Measurements from ENCODE around the gene CDC14A. TPM values are rescaled to one million over a fixed set of nuclear protein-coding genes. Genes with fewer than 3 reads are reported as not detected.

The CDC14A gene
- total RNA-seq, 1 experiment from 2014 or later, result 11.1 TPM

DNA sequence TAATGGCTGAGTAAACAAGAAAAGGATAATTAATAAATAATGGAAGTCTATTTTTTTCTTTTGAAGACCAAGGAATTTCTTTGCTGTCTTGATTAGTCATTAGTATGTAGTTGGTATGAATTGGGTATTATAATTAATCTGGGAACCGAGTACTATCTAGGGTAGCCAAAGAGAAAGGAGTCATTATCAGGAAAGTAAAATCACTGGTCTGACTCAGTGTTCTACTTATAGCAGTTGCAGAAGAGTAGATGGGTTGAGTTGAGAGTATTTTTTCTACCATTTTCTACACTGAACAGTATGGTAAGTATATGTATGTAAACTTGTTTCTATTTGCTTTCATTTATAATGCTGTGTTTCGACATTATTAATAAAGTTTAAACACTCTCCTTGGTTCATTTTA, 26.6 kb downstream of the CDC14A start:
- H3K27me3 Mint-ChIP-seq (ENCODE audit: low read depth), result no peaks in the 10 kb centered on the region
- peaks cover 10% of the 10 kb centered on the region for H3K36me3 Mint-ChIP-seq
- CTCF ChIA-PET, result no interaction called here
- ATAC-seq, result no peak
- DNase-seq (ENCODE audit: low spot score), result no peak
- TF ChIP-seq JAZF1 (CRISPR knock-in tag; IDR thresholded peaks at IDR 0.05) (no peak), GTF2I (CRISPR knock-in tag; conservative IDR thresholded peaks at IDR 0.05) (no peak), ZNF396 (CRISPR knock-in tag; IDR thresholded peaks at IDR 0.05; ENCODE audit: borderline replicate concordance) (no peak), OVOL2 (CRISPR knock-in tag; IDR thresholded peaks at IDR 0.05; ENCODE audit: borderline replicate concordance) (no peak)
- TF ChIP-seq, protein P1, sequence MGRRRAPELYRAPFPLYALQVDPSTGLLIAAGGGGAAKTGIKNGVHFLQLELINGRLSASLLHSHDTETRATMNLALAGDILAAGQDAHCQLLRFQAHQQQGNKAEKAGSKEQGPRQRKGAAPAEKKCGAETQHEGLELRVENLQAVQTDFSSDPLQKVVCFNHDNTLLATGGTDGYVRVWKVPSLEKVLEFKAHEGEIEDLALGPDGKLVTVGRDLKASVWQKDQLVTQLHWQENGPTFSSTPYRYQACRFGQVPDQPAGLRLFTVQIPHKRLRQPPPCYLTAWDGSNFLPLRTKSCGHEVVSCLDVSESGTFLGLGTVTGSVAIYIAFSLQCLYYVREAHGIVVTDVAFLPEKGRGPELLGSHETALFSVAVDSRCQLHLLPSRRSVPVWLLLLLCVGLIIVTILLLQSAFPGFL (CRISPR knock-in tag; IDR thresholded peaks at IDR 0.05; ENCODE audit: borderline replicate concordance), result no peak
- TF ChIP-seq, protein P2, sequence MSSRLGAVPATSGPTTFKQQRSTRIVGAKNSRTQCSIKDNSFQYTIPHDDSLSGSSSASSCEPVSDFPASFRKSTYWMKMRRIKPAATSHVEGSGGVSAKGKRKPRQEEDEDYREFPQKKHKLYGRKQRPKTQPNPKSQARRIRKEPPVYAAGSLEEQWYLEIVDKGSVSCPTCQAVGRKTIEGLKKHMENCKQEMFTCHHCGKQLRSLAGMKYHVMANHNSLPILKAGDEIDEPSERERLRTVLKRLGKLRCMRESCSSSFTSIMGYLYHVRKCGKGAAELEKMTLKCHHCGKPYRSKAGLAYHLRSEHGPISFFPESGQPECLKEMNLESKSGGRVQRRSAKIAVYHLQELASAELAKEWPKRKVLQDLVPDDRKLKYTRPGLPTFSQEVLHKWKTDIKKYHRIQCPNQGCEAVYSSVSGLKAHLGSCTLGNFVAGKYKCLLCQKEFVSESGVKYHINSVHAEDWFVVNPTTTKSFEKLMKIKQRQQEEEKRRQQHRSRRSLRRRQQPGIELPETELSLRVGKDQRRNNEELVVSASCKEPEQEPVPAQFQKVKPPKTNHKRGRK (CRISPR knock-in tag; IDR thresholded peaks at IDR 0.05; ENCODE audit: borderline replicate concordance), result no peak
- H3K4me3 Mint-ChIP-seq, result no peak overlapping the region
- H3K27ac Mint-ChIP-seq, result no peak overlapping the region
- peaks cover 8% of the 10 kb centered on the region for H3K4me1 Mint-ChIP-seq
- H3K9me3 Mint-ChIP-seq, result peaks cover 8% of the 10 kb centered on the region
- POLR2A ChIA-PET, result no interaction called here

DNA sequence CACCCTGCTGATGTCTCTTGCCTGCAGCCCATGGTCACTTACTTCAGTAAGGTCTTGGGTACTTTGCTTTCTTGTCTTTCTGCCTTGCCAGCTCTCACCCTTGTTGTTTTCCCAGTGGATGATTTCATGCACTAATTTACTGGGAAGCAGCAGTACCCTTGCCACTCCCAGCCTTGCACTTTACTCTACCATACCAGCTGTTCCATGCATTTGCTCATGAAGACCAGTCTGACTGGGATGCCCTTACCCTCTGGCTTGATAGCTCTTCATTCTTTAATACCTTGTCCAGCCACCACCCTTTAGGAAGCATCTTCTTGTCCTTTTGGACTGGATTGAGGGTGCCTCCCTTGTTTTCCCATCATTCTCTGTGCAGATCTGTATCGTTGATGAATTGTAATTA, 28.3 kb downstream of the CDC14A start:
- ATAC-seq (no peak), DNase-seq (ENCODE audit: low spot score) (no peak)
- Mint-ChIP-seq H3K27ac (peak overlapping the region; percentile 10; the same call in 1 of the 2 replicates), H3K4me3 (no peak overlapping the region), H3K4me1 (peaks cover 8% of the 10 kb centered on the region), H3K27me3 (ENCODE audit: low read depth) (no peaks in the 10 kb centered on the region), H3K36me3 (no peaks in the 10 kb centered on the region), H3K9me3 (no peaks in the 10 kb centered on the region)
- CTCF ChIA-PET, result interaction anchor here (0.5 to 1.4 kb wide), 2 partner anchors 43 to 977 kb away, joined by 3 to 4 read pairs; no protein-coding TSS in a partner anchor
- TF ChIP-seq ZNF232 (CRISPR knock-in tag; IDR thresholded peaks at IDR 0.05) (no peak), SMAD3 (CRISPR knock-in tag; IDR thresholded peaks at IDR 0.05; ENCODE audit: borderline replicate concordance) (no peak), IRF2 (CRISPR knock-in tag; IDR thresholded peaks at IDR 0.05; ENCODE audit: borderline replicate concordance, low read depth) (no peak), ZNF396 (CRISPR knock-in tag; IDR thresholded peaks at IDR 0.05; ENCODE audit: borderline replicate concordance) (no peak), MXD4 (CRISPR knock-in tag; IDR thresholded peaks at IDR 0.05; ENCODE audit: borderline replicate concordance) (no peak), KAT7 (CRISPR knock-in tag; IDR thresholded peaks at IDR 0.05; ENCODE audit: borderline replicate concordance) (no peak), ZNF416 (CRISPR knock-in tag; IDR thresholded peaks at IDR 0.05) (no peak), TP53 (CRISPR knock-in tag; IDR thresholded peaks at IDR 0.05) (no peak), GTF2I (CRISPR knock-in tag; conservative IDR thresholded peaks at IDR 0.05) (no peak), MYBL2 (CRISPR knock-in tag; IDR thresholded peaks at IDR 0.05) (no peak), ZNF121 (CRISPR knock-in tag; IDR thresholded peaks at IDR 0.05) (no peak)
- TF ChIP-seq, protein P3, sequence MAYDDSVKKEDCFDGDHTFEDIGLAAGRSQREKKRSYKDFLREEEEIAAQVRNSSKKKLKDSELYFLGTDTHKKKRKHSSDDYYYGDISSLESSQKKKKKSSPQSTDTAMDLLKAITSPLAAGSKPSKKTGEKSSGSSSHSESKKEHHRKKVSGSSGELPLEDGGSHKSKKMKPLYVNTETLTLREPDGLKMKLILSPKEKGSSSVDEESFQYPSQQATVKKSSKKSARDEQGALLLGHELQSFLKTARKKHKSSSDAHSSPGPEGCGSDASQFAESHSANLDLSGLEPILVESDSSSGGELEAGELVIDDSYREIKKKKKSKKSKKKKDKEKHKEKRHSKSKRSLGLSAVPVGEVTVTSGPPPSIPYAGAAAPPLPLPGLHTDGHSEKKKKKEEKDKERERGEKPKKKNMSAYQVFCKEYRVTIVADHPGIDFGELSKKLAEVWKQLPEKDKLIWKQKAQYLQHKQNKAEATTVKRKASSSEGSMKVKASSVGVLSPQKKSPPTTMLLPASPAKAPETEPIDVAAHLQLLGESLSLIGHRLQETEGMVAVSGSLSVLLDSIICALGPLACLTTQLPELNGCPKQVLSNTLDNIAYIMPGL (CRISPR knock-in tag; IDR thresholded peaks at IDR 0.05), result no peak
- TF ChIP-seq, protein P4, sequence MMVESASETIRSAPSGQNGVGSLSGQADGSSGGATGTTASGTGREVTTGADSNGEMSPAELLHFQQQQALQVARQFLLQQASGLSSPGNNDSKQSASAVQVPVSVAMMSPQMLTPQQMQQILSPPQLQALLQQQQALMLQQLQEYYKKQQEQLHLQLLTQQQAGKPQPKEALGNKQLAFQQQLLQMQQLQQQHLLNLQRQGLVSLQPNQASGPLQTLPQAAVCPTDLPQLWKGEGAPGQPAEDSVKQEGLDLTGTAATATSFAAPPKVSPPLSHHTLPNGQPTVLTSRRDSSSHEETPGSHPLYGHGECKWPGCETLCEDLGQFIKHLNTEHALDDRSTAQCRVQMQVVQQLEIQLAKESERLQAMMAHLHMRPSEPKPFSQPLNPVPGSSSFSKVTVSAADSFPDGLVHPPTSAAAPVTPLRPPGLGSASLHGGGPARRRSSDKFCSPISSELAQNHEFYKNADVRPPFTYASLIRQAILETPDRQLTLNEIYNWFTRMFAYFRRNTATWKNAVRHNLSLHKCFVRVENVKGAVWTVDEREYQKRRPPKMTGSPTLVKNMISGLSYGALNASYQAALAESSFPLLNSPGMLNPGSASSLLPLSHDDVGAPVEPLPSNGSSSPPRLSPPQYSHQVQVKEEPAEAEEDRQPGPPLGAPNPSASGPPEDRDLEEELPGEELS (CRISPR knock-in tag; IDR thresholded peaks at IDR 0.05), result no peak
- TF ChIP-seq, protein P5, sequence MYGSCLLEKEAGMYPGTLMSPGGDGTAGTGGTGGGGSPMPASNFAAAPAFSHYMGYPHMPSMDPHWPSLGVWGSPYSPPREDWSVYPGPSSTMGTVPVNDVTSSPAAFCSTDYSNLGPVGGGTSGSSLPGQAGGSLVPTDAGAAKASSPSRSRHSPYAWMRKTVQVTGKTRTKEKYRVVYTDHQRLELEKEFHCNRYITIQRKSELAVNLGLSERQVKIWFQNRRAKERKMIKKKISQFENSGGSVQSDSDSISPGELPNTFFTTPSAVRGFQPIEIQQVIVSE (CRISPR knock-in tag; IDR thresholded peaks at IDR 0.05; ENCODE audit: borderline replicate concordance), result no peak
- TF ChIP-seq, protein P6, sequence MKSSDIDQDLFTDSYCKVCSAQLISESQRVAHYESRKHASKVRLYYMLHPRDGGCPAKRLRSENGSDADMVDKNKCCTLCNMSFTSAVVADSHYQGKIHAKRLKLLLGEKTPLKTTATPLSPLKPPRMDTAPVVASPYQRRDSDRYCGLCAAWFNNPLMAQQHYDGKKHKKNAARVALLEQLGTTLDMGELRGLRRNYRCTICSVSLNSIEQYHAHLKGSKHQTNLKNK (CRISPR knock-in tag; IDR thresholded peaks at IDR 0.05), result no peak
- TF ChIP-seq, protein P7, sequence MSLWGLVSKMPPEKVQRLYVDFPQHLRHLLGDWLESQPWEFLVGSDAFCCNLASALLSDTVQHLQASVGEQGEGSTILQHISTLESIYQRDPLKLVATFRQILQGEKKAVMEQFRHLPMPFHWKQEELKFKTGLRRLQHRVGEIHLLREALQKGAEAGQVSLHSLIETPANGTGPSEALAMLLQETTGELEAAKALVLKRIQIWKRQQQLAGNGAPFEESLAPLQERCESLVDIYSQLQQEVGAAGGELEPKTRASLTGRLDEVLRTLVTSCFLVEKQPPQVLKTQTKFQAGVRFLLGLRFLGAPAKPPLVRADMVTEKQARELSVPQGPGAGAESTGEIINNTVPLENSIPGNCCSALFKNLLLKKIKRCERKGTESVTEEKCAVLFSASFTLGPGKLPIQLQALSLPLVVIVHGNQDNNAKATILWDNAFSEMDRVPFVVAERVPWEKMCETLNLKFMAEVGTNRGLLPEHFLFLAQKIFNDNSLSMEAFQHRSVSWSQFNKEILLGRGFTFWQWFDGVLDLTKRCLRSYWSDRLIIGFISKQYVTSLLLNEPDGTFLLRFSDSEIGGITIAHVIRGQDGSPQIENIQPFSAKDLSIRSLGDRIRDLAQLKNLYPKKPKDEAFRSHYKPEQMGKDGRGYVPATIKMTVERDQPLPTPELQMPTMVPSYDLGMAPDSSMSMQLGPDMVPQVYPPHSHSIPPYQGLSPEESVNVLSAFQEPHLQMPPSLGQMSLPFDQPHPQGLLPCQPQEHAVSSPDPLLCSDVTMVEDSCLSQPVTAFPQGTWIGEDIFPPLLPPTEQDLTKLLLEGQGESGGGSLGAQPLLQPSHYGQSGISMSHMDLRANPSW (CRISPR knock-in tag; conservative IDR thresholded peaks at IDR 0.05; ENCODE audit: low read depth), result no peak
- POLR2A ChIA-PET, result no interaction called here
